Measurements from ENCODE around the gene FOXRED2. TPM values are rescaled to one million over a fixed set of nuclear protein-coding genes. Genes with fewer than 3 reads are reported as not detected.

The FOXRED2 gene
- total RNA-seq: 10.1 and 18.8 TPM in 2 replicates

DNA sequence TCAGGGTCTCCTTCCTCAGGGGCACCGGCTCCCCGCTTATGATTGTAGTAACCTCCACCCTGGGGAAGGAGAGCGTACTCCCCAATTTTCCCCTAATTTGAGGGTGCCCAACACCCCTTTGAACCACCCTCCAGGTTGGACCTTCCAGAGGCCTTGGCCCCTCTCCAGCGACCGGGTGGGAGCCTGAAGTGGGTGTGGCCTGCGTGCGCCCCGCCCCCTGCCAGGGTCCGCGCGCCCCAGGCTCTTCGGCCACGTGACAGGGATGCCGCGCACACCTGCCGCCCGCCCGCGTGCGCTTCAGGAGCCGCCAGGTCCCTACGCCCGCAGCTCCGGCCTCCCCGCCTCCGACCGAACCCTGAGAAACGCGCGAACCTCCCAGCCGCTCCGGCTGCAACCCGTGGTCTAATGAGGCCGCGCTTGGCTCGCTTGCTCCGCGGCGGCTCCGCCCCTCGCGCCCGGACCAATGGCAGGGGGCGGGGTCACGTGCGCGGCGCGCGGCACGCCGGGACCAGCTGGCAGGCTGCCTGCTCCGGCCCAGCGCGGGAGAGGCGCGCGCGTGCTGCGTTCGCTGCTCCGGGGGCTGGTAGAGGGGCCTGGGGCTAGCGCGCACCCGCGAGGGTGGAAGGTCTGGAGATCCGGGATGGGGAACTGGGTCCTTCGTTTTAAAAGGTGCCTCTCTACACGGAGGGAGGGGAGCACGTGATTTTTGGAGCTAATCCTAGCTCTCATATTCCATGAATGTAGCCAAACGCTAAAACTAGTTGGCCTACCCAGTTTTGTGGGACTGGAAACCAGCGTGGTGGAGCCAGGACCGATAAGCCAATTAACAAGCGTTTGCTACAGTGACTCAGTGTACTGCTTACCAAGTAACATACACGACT, at the start of gene FOXRED2:
Gene FOXRED2, minus strand, starts transcription at position 404 of the 881 bp plus-strand sequence. CDS start 618 bp downstream, outside the sequence.

GRCh38 chr22:36528795-36529751, 22.2 kb upstream of the FOXRED2 start, which contains the start of gene EIF3D:
TSS of gene EIF3D (minus strand) at chr22:36529166. CDS start at chr22:36526121, 3,045 bp downstream.

DNA sequence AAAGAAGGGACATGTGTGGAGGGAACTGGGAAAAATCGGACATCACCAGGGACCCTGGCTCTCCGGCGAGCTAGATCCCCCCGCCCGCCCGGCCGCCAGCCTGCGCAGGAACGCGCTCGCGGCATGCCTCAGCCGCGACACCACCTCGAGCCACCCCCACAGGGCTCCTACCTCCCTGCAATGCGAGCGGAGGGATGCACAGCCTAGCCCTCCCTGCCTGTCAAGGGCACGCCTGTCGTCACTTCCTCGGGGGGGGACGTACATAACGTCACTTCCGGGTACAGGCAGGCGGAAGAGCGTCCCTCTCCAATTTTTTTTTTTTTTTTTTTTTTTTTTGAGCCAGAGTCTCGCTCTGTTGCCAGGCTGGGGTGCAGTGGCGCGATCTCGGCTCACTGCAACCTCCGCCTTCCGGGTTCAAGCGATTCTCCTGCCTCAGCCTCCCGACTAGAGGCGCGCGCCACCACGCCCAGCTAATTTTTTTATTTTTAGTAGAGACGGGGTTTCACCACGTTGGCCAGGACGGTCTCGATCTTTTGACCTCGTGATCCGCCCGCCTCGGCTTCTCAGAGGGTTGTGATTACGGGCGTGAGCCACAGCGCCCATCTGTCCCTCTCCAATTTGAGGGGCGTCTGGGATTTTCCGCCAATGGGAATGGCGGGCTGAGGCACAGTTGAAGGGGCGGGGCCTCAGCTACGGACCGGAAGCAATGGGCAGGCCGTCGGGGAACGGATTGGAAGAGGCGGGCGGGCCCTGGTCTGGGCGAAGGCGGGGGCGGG, 25.3 kb downstream of the FOXRED2 start, which contains the start of gene TXN2:
Gene TXN2, minus strand, starts transcription at position 248 of the 776 bp plus-strand sequence. CDS start 803 bp downstream, outside the sequence.

Small RNA genes lying within 50 kb of the gene (small RNA-seq; reads per million reads assigned to genes)
- gene RF00019 (ENCODE audit: low replicate concordance): not detected

Other genes with a start within 250 kb of the FOXRED2 start
- 1,033 and 1,337 TPM in 2 replicates for gene MYH9, start 119.1 kb downstream of the FOXRED2 start, total RNA-seq
- gene TXN2, start 25.4 kb downstream of the FOXRED2 start, total RNA-seq: 34.5 and 42.7 TPM in 2 replicates
- gene EIF3D, start 22.1 kb upstream of the FOXRED2 start, total RNA-seq: 417 and 551 TPM in 2 replicates
- not detected in 2 replicates for gene CACNG2, start 196.7 kb upstream of the FOXRED2 start, total RNA-seq